Loucy (cell line): ENCODE measurements around the gene BRIP1.

Source experiments
- CTCF ChIP-seq: fragments of 200-600 bp; sonication (generic); conservative IDR thresholded peaks from 2 replicates; pipeline ENCODE4 v1.5.1; 2014; ENCODE audit warnings: mild to moderate bottlenecking, antibody characterized with exemption, low read length
- EZH2phosphoT487 ChIP-seq: fragments of 200-600 bp; IDR thresholded peaks from 2 replicates; pipeline ENCODE4 v1.6.1; 2018; ENCODE audit warnings: antibody characterized with exemption, mild to moderate bottlenecking, moderate library complexity, borderline replicate concordance

GRCh38 chr17:61803796-61804195 is 59.5 kb downstream of the BRIP1 start:
- no peak for TF ChIP-seq CTCF
- no peak for TF ChIP-seq EZH2phosphoT487
